GM19324 (cell line): Measurements from ENCODE around the gene PRKCQ.

Experiments
- ATAC-seq: cut with Tn5 transposase; IDR thresholded peaks from one replicate; pipeline ENCODE4 v1.9.1; 2021; ENCODE audit warnings: mild to moderate bottlenecking, moderate library complexity; ENCODE audit not compliant: unreplicated experiment, low FRiP score

The PRKCQ gene

GRCh38 chr10:6528198-6528950 lies 51.7 kb downstream of the PRKCQ start:
- ATAC-seq, result no peak

DNA sequence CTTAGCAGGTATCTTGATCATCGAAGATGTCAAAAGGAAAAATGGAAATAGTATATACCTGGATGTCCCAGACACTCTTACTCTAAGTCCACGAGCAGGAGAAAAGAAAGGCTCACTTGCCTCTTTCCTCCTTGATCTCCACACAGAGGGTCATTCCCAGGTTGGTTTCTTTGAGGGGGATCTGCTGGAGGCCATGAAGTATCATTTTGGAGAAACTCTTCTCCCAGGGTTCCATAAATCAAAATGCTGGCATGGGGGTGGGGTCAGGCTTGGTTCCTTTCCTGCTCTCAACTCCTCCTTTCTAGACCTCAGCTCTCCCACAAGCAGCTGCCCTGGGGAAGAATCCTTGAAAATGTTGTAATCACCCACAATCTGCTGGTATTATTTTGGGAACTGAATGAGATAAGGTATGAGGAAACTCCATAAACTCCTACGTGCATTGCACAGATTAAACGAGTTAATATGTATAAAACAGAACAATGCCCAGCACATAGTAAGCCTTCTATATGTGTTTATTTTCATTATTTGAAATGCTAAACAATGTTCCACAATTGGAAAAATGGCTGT lies 54.4 kb downstream of the PRKCQ start:
- ATAC-seq, result no peak

DNA sequence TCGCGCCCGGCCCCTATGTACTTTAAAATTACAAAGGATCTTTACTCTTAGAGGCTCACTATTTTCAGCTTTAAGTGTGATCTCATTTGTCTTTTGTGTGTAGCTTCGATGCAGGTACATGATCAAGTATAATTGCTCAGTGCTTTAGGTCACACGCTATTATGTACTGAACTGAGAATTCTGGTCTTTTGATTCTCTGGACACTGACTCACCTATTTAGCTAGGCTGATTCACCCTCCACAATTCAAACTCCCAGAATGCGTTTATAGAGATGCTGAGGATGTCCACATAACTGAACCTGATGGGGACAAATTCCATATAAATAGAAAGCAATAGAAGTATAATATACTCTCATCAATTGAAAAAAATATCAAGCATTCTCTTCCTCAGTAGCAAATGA lies 57.8 kb downstream of the PRKCQ start:
- no peak for ATAC-seq

GRCh38 chr10:6520138-6520537 lies 59.9 kb downstream of the PRKCQ start:
- no peak for ATAC-seq

- no peak for ATAC-seq
Measured at GRCh38 chr10:6518791-6519429, 61.2 kb downstream of the PRKCQ start.

DNA sequence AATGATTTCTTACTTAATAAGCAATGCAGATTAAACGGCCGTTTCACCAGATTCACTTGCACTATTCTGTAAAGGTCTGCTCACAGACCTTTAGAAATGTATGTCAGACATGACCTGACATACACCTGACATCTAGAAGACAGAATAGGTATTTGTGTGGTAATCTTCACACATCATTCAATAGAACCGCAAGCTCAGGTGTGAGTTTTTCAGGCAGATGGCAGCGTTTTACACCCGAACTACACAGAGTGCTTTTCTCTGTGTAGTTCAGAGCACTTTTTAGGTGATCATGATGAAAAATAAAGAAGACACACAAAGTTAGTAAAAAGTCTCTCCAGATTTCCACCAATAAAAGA lies 63.2 kb downstream of the PRKCQ start:
- no peak for ATAC-seq

GRCh38 chr10:6516281-6516928 lies 63.7 kb downstream of the PRKCQ start:
- no peak for ATAC-seq

DNA sequence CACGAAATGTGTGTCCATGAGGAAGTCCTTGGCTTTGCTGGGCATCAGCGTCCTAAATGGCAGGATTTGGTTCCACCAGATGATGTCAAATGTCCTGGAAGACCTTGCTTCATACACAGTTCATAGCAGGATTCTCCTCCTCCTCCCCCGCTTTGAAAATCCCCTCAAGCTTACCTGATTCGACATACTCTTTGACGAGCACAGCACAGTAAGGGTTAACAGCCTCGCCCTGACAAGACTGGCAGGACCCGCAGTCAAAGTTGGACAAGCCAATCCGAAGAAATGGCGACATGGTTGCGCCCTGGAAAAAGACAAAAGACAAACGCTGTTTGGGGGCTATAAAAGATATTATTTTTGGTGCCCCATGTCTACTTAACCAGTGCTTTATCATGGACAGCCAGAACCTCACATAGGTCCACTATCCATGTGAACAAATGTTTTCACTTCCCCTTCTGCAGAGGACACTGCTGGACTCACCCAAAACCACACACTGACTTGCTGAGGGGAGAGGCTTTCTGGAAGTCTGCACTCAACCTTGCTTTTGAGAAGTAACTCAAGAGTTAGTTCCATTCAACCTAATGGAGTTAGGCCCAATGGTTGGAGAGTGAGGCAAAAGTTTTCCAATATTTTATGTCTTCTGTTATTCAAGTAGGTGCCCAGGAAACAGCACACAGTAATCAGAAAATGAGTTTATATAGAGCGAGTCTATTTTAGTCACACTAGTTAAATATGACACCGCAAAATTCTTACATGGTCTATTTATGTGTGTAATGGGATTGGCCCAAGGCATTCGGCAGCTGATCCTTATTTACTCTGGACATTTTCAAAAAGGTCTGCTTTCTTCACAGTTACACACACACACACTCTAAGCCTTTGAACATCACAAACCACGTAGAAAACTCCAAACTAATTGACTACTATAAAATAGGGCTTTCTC lies 65.0 kb downstream of the PRKCQ start:
- ATAC-seq, result no peak

- ATAC-seq, result no peak
Measured at GRCh38 chr10:6514180-6514579, 65.9 kb downstream of the PRKCQ start.

DNA sequence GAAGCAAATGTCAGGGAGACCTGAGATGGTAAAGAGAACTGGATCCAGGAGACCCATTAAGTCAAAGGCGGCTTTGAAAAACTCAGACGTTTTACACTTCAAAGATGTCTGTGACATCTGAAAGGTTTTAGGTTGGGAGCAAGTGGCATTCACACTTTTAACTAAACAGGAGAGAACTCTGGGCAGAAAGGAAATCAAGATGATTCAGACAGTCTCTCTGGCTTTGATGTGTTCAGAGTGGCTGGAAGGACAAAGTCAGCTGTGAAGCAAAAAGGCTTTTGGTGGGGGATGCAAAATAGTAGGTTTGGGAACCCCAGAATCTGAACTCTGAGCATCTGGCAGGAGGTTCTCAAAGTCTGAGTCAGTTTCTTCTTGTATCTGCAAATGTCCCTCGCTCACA lies 66.6 kb downstream of the PRKCQ start:
- no peak for ATAC-seq

DNA sequence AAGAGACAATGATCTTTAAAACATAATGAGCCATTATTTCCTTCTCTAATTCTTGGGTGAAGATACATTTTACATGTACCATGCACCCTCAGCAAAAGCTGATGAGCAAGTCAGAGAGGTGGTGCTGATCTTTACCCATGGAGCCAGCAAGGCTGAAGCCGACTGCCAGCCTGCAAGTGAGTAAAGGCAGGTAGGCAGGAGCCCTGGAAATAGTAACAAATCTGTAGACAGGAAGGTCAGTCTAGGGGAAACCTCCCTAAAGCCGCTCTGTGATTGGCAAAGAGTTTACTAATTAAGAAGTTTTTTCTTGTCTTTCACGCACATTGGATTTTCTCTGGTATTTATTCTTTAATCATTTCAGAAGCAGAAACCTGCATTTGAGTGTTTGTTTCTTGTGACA lies 67.9 kb downstream of the PRKCQ start:
- ATAC-seq, result no peak

- no peak for ATAC-seq
Measured at GRCh38 chr10:6511347-6511746, 68.7 kb downstream of the PRKCQ start.

GRCh38 chr10:6507311-6507710 lies 72.8 kb downstream of the PRKCQ start:
- ATAC-seq, result no peak

DNA sequence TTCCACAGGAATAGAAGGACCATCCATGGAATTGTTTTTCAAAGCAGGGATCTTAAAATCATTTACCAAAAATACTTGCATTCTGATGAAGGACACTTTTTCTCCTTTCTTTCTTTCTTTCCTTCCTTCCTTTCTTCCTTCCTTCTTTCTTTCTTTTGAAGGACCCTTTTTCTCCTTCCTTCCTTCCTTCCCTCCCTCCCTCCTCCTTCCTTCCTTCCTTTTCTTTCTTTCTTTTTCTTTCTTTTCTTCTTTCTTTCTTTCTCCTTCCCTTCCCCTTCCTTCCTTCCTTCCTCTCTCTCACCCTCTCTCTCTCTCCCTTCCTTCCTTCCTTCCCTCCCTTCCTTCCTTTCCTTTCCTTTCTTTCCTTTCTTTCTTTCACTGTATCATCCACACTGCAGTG lies 74.8 kb downstream of the PRKCQ start:
- ATAC-seq, result no peak

DNA sequence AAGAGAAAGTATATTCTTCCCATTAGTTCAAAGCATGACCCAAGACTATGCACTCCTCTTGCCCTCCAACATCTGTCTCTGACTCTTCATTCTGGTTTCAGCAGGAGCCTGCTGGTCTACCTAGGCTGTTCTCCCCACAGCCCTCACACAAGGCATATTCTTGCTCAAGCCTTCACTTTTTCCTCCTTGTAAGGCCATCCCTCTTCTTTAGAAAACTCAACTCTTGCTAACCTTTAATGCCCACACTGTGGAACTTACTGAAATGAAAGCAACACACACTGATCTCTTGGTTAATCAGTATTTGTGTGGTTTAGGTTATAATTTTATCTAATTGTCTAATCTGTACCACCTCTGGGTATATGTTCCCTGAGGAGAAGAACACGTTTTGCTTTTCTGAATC lies 75.8 kb downstream of the PRKCQ start:
- no peak for ATAC-seq

- ATAC-seq, result no peak
Measured at GRCh38 chr10:6503171-6503570, 76.9 kb downstream of the PRKCQ start.

- ATAC-seq, result no peak
Measured at GRCh38 chr10:6501931-6502330, 78.1 kb downstream of the PRKCQ start.

- no peak for ATAC-seq
Measured at GRCh38 chr10:6499974-6500373, 80.1 kb downstream of the PRKCQ start.

- ATAC-seq, result no peak
Measured at GRCh38 chr10:6498771-6499170, 81.3 kb downstream of the PRKCQ start.

GRCh38 chr10:6497620-6498019 lies 82.5 kb downstream of the PRKCQ start:
- ATAC-seq, result no peak
